ENCODE measurements around the gene SLC11A1.

The SLC11A1 gene

DNA sequence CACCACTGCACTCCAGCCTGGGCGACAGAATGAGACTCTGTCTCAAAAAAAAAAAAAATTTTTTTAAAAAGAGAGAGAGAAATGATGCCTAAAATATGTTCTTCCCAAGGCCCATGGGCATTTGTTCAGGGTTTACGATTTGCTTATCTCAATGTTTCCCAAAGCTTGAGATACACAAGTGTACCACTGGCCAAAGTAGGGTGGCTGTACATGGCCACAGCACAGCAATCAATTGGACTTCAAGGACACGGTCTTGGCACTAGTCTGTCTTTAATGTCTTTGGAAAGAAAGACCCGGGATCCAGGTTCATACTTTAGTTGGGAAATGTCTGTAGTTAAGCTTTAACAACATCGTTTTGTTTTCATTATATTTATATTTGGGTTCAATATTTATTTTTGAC lies 34.9 kb upstream of the SLC11A1 start:
- Histone ChIP-seq H3K4me1 (ENCODE audit: control insufficient read depth in 1 of 2, insufficient read depth in 2 of 2, low read length in 2 of 2) (no peaks in the 10 kb centered on the region), H3K36me3 (ENCODE audit: control insufficient read depth in 1 of 2, insufficient read depth in 2 of 2, low read length in 2 of 2) (no peaks in the 10 kb centered on the region), H3K9me3 (ENCODE audit: control insufficient read depth in 1 of 2, low read length in 2 of 2) (peaks cover 0 to 3% of the 10 kb centered on the region in 2 donors), H3K27ac (ENCODE audit: low read length) (no peak overlapping the region), H3K4me3 (ENCODE audit: low read depth in 1 of 2, low read length in 2 of 2) (no peak overlapping the region), H3K27me3 (ENCODE audit: low read depth, low read length) (no peaks in the 10 kb centered on the region)

GRCh38 chr2:218354045-218354444 lies 28.0 kb upstream of the SLC11A1 start:
- Histone ChIP-seq H3K4me1 (ENCODE audit: control insufficient read depth in 1 of 2, insufficient read depth in 2 of 2, low read length in 2 of 2) (peaks cover 0 to 8% of the 10 kb centered on the region in 2 donors), H3K9me3 (ENCODE audit: control insufficient read depth in 1 of 2, low read length in 2 of 2) (peaks cover 0 to 3% of the 10 kb centered on the region in 2 donors), H3K27ac (ENCODE audit: low read length) (no peak overlapping the region), H3K4me3 (ENCODE audit: low read depth in 1 of 2, low read length in 2 of 2) (no peak overlapping the region), H3K36me3 (ENCODE audit: control insufficient read depth in 1 of 2, insufficient read depth in 2 of 2, low read length in 2 of 2) (no peaks in the 10 kb centered on the region), H3K27me3 (ENCODE audit: low read depth, low read length) (no peaks in the 10 kb centered on the region)

- no peaks in the 10 kb centered on the region for H3K27me3 ChIP-seq (ENCODE audit: low read depth, low read length)
- no peak overlapping the region for H3K4me3 ChIP-seq (ENCODE audit: low read depth in 1 of 2, low read length in 2 of 2)
- no peak overlapping the region for H3K27ac ChIP-seq (ENCODE audit: low read length)
- H3K4me1 ChIP-seq (ENCODE audit: control insufficient read depth in 1 of 2, insufficient read depth in 2 of 2, low read length in 2 of 2): peaks cover 0 to 8% of the 10 kb centered on the region in 2 donors
- no peaks in the 10 kb centered on the region for H3K36me3 ChIP-seq (ENCODE audit: control insufficient read depth in 1 of 2, insufficient read depth in 2 of 2, low read length in 2 of 2)
- H3K9me3 ChIP-seq (ENCODE audit: control insufficient read depth in 1 of 2, low read length in 2 of 2): peaks cover 0 to 3% of the 10 kb centered on the region in 2 donors
Measured at GRCh38 chr2:218354850-218355443, 27.1 kb upstream of the SLC11A1 start.

- Histone ChIP-seq H3K36me3 (ENCODE audit: control insufficient read depth in 1 of 2, insufficient read depth in 2 of 2, low read length in 2 of 2) (no peaks in the 10 kb centered on the region), H3K4me3 (ENCODE audit: low read depth in 1 of 2, low read length in 2 of 2) (no peak overlapping the region), H3K9me3 (ENCODE audit: control insufficient read depth in 1 of 2, low read length in 2 of 2) (no peaks in the 10 kb centered on the region), H3K27me3 (ENCODE audit: low read depth, low read length) (no peaks in the 10 kb centered on the region), H3K27ac (ENCODE audit: low read length) (no peak overlapping the region), H3K4me1 (ENCODE audit: control insufficient read depth in 1 of 2, insufficient read depth in 2 of 2, low read length in 2 of 2) (peaks cover 0 to 8% of the 10 kb centered on the region in 2 donors)
Measured at GRCh38 chr2:218357236-218358177, 24.6 kb upstream of the SLC11A1 start.

DNA sequence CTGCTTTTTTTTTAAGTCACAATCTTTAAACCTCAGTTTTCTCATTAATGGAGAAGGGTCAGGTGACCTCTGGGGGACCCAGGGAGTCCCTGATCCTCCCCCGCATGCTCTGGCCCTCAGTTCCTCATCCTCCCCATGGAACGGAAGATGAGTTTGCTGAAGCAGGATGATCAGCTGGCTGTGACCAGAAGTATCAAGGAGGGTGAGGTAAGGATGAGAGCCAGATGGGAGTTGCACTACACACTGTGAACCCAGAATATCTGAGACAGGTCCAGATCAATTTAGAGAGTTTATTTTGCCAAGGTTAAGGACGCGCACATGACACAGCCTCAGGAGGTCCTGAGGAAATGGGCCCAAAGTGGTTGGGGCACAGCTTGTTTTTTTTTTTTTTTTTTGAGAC lies 21.6 kb upstream of the SLC11A1 start:
- Histone ChIP-seq H3K4me3 (ENCODE audit: low read depth in 1 of 2, low read length in 2 of 2) (no peak overlapping the region), H3K4me1 (ENCODE audit: control insufficient read depth in 1 of 2, insufficient read depth in 2 of 2, low read length in 2 of 2) (peaks cover 0 to 8% of the 10 kb centered on the region in 2 donors), H3K36me3 (ENCODE audit: control insufficient read depth in 1 of 2, insufficient read depth in 2 of 2, low read length in 2 of 2) (no peaks in the 10 kb centered on the region), H3K9me3 (ENCODE audit: control insufficient read depth in 1 of 2, low read length in 2 of 2) (no peaks in the 10 kb centered on the region), H3K27ac (ENCODE audit: low read length) (no peak overlapping the region), H3K27me3 (ENCODE audit: low read depth, low read length) (no peaks in the 10 kb centered on the region)

- peaks cover 0 to 3% of the 10 kb centered on the region in 2 donors for H3K4me1 ChIP-seq (ENCODE audit: control insufficient read depth in 1 of 2, insufficient read depth in 2 of 2, low read length in 2 of 2)
- no peak overlapping the region for H3K27ac ChIP-seq (ENCODE audit: low read length)
- no peak overlapping the region for H3K4me3 ChIP-seq (ENCODE audit: low read depth in 1 of 2, low read length in 2 of 2)
- H3K9me3 ChIP-seq (ENCODE audit: control insufficient read depth in 1 of 2, low read length in 2 of 2): peaks cover 0 to 6% of the 10 kb centered on the region in 2 donors
- no peaks in the 10 kb centered on the region for H3K36me3 ChIP-seq (ENCODE audit: control insufficient read depth in 1 of 2, insufficient read depth in 2 of 2, low read length in 2 of 2)
- H3K27me3 ChIP-seq (ENCODE audit: low read depth, low read length): no peaks in the 10 kb centered on the region
Measured at GRCh38 chr2:218362606-218363005, 19.5 kb upstream of the SLC11A1 start.

- Histone ChIP-seq H3K27ac (ENCODE audit: low read length) (no peak overlapping the region), H3K4me3 (ENCODE audit: low read depth in 1 of 2, low read length in 2 of 2) (no peak overlapping the region), H3K9me3 (ENCODE audit: control insufficient read depth in 1 of 2, low read length in 2 of 2) (peaks cover 0 to 6% of the 10 kb centered on the region in 2 donors), H3K27me3 (ENCODE audit: low read depth, low read length) (no peaks in the 10 kb centered on the region), H3K4me1 (ENCODE audit: control insufficient read depth in 1 of 2, insufficient read depth in 2 of 2, low read length in 2 of 2) (peaks cover 0 to 3% of the 10 kb centered on the region in 2 donors), H3K36me3 (ENCODE audit: control insufficient read depth in 1 of 2, insufficient read depth in 2 of 2, low read length in 2 of 2) (no peaks in the 10 kb centered on the region)
Measured at GRCh38 chr2:218363736-218364135, 18.3 kb upstream of the SLC11A1 start.

DNA sequence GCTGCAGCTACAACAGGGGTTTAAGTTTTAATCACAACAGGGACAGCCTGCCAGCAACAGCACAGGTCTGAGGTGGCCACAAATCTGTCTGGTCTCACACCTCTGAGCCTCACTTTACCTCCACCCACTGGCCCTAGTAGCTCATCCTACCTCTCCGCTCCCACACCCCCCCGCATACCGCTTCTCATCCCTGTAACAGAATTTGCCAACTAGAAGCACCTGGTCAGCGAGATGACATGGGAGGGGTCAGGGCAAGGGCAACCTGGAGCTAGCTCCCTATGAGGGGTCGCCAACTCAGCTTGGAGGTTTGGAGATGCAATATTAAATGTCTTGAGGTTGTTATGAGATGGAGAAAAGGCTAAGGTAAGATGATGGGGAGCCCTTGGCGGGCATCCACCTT lies 17.9 kb upstream of the SLC11A1 start:
- Histone ChIP-seq H3K4me1 (ENCODE audit: control insufficient read depth in 1 of 2, insufficient read depth in 2 of 2, low read length in 2 of 2) (peaks cover under 1 to 3% of the 10 kb centered on the region in 2 donors), H3K27ac (ENCODE audit: low read length) (no peak overlapping the region), H3K36me3 (ENCODE audit: control insufficient read depth in 1 of 2, insufficient read depth in 2 of 2, low read length in 2 of 2) (no peaks in the 10 kb centered on the region), H3K27me3 (ENCODE audit: low read depth, low read length) (no peaks in the 10 kb centered on the region), H3K4me3 (ENCODE audit: low read depth in 1 of 2, low read length in 2 of 2) (no peak overlapping the region), H3K9me3 (ENCODE audit: control insufficient read depth in 1 of 2, low read length in 2 of 2) (peaks cover 0 to 6% of the 10 kb centered on the region in 2 donors)

DNA sequence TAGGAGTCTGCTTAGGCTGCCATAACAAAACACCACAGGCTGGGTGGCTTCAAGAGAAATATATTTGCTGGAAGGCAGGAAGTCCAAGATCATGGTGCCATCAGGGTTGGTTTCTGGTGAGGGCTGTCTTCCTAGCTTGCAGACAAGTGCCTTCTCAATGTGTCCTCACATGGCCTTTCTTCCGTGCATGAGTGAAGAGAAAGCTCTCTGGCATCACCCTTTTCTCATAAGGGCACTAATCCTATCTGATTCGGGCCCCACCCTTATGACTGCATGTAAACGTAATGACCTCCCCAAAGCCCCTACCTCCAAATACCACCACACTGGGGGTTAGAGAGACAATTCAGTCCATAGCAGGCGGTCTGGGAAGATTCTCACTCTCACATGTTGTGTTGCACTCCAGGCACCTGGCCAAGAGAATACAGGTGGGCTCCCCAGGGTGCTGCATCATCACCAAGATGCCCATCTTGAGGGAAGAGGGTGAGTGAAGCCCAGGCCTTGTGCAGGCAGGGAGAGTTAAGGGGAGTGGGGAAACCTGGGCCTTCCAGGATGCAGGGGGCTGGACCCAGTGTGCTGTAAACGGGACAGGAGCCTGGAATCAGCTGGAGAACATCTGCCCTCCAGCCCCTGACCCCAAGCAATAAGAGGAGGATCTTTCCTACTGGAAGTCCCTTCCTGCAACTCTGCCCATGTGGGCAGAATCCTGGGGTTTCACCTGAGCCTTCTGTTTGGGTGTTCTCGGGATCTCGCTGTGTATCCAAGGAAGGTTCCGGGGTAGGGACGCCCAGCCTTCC lies 15.3 kb upstream of the SLC11A1 start:
- Histone ChIP-seq H3K27ac (ENCODE audit: low read length) (peak overlapping the region; percentile 87), H3K4me1 (ENCODE audit: control insufficient read depth in 1 of 2, insufficient read depth in 2 of 2, low read length in 2 of 2) (peaks cover 3 to 12% of the 10 kb centered on the region in 2 donors), H3K27me3 (ENCODE audit: low read depth, low read length) (no peaks in the 10 kb centered on the region), H3K36me3 (ENCODE audit: control insufficient read depth in 1 of 2, insufficient read depth in 2 of 2, low read length in 2 of 2) (no peaks in the 10 kb centered on the region), H3K9me3 (ENCODE audit: control insufficient read depth in 1 of 2, low read length in 2 of 2) (peaks cover 0 to 6% of the 10 kb centered on the region in 2 donors), H3K4me3 (ENCODE audit: low read depth in 1 of 2, low read length in 2 of 2) (peak overlapping the region; percentile 57 to 60)

- H3K9me3 ChIP-seq (ENCODE audit: control insufficient read depth in 1 of 2, low read length in 2 of 2): peaks cover 0 to 6% of the 10 kb centered on the region in 2 donors
- H3K36me3 ChIP-seq (ENCODE audit: control insufficient read depth in 1 of 2, insufficient read depth in 2 of 2, low read length in 2 of 2): no peaks in the 10 kb centered on the region
- H3K27me3 ChIP-seq (ENCODE audit: low read depth, low read length): no peaks in the 10 kb centered on the region
- peak overlapping the region; percentile 57 to 60 for H3K4me3 ChIP-seq (ENCODE audit: low read depth in 1 of 2, low read length in 2 of 2)
- peaks cover 3 to 12% of the 10 kb centered on the region in 2 donors for H3K4me1 ChIP-seq (ENCODE audit: control insufficient read depth in 1 of 2, insufficient read depth in 2 of 2, low read length in 2 of 2)
- H3K27ac ChIP-seq (ENCODE audit: low read length): peak overlapping the region; percentile 87
Measured at GRCh38 chr2:218367415-218368149, 14.5 kb upstream of the SLC11A1 start.

All from muscle layer of duodenum (tissue), 2 donors.